HuH-7 (cell line): ENCODE results near the gene TSPAN7.
A peak's percentile ranks its signal among the peaks of the same experiment; 100 is the strongest.

ENCODE experiments used
- DNase-seq: peaks from one replicate; pipeline ENCODE4 v3.0.0; 2011; ENCODE audit warnings: low spot score

Gene TSPAN7

GRCh38 chrX:38649221-38649620, 87.9 kb downstream of the TSPAN7 start:
- no peak for DNase-seq

- DNase-seq = no peak
Measured at GRCh38 chrX:38649674-38650647, 88.6 kb downstream of the TSPAN7 start.

GRCh38 chrX:38651625-38652601, 90.6 kb downstream of the TSPAN7 start:
- no peak for DNase-seq

GRCh38 chrX:38652934-38653442, 91.6 kb downstream of the TSPAN7 start:
- no peak for DNase-seq

GRCh38 chrX:38654302-38654701, 93.0 kb downstream of the TSPAN7 start:
- DNase-seq = no peak

- DNase-seq = no peak
Measured at GRCh38 chrX:38656350-38656915, 95.1 kb downstream of the TSPAN7 start.

GRCh38 chrX:38657562-38657961, 96.2 kb downstream of the TSPAN7 start:
- no peak for DNase-seq

GRCh38 chrX:38660395-38661102, 99.2 kb downstream of the TSPAN7 start:
- DNase-seq = no peak

GRCh38 chrX:38661103-38661441, 99.7 kb downstream of the TSPAN7 start:
- no peak for DNase-seq

- DNase-seq = no peak
Measured at GRCh38 chrX:38661561-38661960, 100.2 kb downstream of the TSPAN7 start.

- no peak for DNase-seq
Measured at GRCh38 chrX:38662640-38663039, 101.3 kb downstream of the TSPAN7 start.

GRCh38 chrX:38664285-38664684, 102.9 kb downstream of the TSPAN7 start:
- DNase-seq = peak; percentile 5

- DNase-seq = no peak
Measured at GRCh38 chrX:38666909-38667308, 105.6 kb downstream of the TSPAN7 start.

- no peak for DNase-seq
Measured at GRCh38 chrX:38668771-38669170, 107.4 kb downstream of the TSPAN7 start.

GRCh38 chrX:38669428-38669827, 108.1 kb downstream of the TSPAN7 start:
- no peak for DNase-seq

GRCh38 chrX:38672646-38673045, 111.3 kb downstream of the TSPAN7 start:
- DNase-seq = no peak

GRCh38 chrX:38675856-38676255, 114.5 kb downstream of the TSPAN7 start:
- DNase-seq = no peak

GRCh38 chrX:38678183-38678582, 116.8 kb downstream of the TSPAN7 start:
- DNase-seq = no peak

- DNase-seq = no peak
Measured at GRCh38 chrX:38678821-38679220, 117.5 kb downstream of the TSPAN7 start.

- no peak for DNase-seq
Measured at GRCh38 chrX:38679695-38680094, 118.4 kb downstream of the TSPAN7 start.

GRCh38 chrX:38682095-38682494, 120.8 kb downstream of the TSPAN7 start:
- no peak for DNase-seq

GRCh38 chrX:38692961-38693360, 131.6 kb downstream of the TSPAN7 start:
- DNase-seq = no peak
